GM19023 (cell line): ENCODE measurements around the gene DEGS2.
"Not testable (repeated sequence)": the region's sequence is repeated elsewhere in the genome, so short reads cannot be mapped to it uniquely, and the experiment has no call there.

Experiments
- ATAC-seq: cut with Tn5 transposase; IDR thresholded peaks from one replicate; pipeline ENCODE4 v1.9.1; 2021; ENCODE audit warnings: mild to moderate bottlenecking, moderate library complexity; ENCODE audit not compliant: unreplicated experiment

The DEGS2 gene

DNA sequence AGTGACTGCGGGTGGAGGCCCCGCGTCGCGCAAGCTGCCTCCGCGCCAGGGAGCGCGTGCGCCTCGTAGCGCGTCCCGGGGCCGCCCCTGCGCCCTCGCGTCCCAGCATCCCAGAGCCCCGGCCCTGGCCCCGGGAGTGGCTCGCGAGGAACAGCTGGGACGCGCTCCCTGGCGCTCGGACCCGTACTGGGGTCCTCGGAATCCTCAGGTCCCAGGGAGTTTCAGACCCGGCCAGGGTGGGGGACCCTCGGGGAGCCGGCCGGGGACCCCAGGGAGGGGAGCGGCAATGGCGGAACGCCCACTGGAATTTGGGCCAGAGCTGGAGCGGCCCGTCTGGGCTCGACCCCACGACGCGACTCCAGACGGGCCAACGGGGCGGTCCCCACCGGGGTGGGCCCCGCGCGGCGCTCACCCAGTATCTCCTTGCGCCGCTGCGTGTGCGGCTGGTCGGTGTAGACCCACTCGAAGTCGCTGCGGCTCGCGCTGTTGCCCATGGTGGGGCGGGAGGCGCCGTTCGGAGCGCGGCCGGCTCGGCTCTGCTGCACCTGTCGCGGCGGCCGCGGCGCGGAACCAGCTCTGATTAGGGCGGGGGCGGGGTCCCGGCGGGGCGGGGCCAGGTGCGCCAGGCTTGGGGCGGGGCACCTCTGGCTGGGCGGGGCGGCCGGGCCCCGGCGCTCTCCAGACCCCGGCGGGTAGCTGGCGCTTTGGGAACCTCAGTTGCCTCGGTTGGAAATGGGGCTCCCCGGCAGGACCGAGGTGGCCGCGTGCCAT lies at the start of gene DEGS2:
Gene DEGS2, minus strand, starts transcription at position 552 of the 771 bp plus-strand sequence. Its CDS starts 58 bp downstream, at position 494.
- peak; percentile 58 for ATAC-seq

DNA sequence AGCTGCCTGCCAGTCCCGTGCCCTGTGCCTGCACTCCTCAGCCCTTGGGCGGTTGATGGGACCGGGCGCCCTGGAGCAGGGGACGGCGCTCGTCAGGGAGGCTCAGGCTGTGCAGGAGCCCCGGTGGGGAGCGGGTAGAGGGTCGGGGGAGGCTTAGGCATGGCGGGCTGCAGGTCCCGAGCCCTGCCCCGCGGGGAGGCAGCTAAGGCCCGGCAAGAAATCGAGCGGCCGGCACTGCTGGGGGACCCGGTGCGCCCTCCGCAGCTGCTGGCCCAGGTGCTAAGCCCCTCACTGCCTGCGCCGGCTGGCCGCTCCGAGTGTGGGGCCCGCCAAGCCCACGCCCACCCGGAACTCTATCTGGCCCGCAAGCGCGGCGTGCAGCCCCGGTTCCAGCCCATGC lies 48.7 kb upstream of the DEGS2 start:
- not testable (repeated sequence) for ATAC-seq

DNA sequence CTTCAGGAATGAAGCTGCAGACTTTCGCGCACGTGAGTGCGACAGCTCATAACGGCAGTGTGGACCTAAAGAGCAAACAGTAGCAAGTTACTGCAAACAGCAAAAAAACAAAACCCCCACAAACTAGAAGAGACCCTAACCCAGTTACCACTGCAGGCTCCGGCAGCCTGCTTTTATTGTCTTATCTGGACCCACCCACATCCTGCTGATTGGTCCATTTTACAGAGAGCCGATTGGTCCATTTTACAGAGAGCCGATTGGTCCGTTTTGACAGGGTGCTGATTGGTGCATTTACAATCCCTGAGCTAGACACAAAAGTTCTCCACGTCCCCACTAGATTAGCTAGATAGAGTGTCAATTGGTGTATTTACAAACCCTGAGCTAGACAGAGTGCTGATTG lies 48.1 kb upstream of the DEGS2 start:
- not testable (repeated sequence) for ATAC-seq

DNA sequence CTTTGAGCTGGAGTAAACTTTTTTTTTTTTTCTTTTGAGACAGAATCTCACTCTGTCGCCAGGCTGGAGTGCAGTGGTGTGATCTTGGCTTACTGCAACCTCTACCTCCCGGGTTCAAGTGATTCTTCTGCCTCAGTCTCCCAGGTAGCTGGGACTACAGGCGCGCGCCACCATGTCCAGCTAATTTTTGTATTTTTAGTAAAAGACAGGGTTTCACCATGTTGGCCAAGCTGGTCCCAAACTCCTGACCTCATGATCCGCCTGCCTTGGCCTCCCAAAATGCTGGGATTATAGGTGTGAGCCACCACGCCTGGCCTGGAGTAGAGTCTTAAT lies 45.4 kb upstream of the DEGS2 start:
- ATAC-seq: not testable (repeated sequence)

DNA sequence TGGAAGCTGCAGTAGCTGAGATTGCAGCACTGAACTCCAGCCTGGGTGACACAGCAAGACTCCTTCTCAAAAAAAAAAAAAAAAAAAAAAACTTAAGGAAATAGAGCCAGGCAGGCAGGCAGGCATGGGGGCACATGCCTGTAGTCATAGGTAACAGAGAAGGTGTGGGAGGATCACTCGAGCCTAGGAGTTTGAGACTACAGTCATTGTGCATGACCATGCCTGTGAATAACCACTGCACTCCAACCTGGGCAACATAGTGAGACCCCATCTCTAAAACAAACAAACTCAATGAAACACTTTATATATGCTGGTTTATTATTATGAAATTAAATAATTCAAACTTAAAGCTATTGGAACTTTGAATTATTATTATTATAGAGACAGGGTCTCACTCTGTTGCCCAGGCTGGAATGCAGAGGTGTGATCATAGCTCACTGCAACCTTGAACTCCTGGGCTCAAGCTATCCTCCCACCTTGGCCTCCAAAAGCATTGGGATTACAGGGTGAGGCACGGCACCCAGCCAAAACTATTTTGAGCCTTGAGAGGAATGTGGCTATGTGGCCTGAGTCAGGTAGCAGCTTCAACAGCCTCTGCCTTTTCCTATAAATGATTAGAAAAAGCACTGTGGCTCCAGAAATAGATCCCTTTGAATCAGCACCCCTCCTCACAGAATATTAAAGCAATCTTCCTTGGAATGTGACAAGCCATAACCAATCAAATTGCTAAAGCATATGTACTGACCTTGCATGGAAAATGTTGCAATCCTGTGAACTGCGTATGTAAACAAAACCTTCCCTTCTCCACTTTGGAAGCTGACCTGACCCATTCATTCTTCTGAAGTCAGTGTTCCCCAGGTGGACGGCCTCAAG lies 44.8 kb upstream of the DEGS2 start:
- ATAC-seq: no peak

DNA sequence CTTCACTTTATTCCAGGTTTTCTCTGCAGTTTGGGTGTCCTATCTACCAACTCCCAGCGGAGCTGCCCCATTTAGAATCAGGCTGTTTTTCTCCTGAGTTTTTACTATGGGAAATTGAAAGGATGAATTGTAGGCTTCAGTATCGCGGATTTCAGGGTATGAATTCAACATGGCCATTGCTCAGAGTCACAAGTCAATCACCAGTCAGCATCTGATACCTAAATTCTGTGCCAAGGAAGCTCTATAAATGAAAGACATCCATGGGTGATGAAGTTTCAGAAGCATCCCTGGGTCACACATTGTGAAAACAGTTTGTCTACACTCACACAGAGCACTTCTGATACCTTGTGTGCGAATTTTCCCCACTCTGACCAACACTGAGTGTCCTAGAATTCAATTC lies 43.7 kb upstream of the DEGS2 start:
- no peak for ATAC-seq

DNA sequence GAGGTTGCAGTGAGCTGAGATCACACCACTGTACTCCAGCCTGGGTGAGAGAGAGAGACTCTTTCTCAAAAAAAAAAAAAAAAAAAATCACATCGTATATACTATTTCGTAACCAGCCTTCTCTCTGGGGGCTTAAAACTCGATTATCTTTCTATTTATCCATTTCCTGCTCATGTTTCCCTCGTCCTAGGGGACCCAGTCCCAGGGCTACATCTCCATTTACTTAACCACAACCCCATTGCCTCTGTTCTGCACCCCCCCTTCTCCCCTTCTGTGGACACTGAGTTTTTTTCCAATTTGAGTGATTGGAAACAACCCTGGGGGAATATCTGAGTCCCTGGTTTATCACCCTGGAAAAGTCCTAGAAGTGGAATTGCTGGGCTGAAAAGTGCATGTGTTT lies 43.3 kb upstream of the DEGS2 start:
- ATAC-seq: no peak

DNA sequence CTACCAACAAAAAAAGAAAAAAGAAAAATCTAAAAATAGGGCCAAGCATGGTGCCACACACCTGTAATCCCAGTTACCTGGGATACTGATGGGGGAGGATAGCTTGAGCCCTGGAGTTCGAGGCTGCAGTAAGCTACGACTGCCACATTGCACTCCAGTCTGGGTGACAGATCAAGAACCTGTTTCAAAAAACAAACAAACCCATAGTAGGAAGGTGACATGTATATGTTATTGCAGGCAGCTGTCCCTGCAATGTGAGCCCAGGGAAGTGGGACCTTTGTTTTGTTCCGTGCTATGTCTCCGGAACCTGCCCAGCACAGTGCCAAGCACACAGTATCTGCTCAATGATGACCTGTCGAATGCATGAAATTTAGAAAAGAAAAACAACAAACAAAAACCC lies 42.3 kb upstream of the DEGS2 start:
- ATAC-seq: no peak

DNA sequence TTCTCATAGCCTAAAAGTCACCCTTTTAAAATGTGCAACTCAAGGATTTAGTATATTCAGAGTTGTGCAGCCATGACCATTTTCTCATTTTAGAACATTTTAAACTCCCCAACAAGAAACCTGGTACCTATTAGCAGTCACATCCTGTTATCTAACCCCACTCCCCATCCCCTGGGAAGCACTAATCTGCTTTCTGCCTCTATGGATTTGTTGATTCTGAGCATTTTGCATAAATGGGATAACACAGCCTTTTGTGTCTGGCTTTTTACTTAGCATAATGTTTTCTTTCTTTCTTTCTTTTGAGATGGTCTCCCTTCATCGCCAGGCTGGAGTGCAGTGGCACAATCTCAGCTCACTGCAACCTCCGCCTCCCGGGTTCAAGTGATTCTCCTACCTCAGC lies 40.9 kb upstream of the DEGS2 start:
- ATAC-seq: no peak

DNA sequence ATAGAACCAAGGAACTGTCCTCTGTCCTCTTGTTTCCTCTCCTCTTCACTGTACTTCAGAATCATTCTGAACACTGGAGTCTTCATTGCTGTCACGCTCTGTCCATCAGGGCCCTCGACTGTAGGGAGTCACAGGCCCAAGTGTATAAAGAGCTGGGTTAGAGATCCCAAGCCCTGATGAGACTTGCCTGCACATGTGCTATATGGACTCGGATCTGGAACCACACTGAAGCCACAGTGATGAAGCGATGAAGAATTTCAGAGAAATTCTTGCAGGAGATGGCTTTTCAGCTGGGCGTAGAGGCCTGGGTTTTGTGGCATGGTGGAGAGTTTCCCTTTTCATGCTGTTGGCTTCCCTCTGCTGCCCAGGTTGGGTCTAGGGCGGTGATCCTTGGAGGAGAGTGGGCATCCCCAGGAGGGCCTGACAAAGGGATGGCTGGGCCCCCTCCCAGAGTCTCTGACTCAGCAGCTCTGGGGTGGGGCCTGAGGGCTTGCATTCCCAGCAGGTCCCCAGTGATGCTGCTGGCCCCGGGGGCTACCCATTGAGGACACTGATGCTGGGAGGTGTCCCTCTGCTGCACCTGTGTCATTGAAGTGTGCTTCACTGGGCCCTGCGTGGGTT lies 39.9 kb upstream of the DEGS2 start:
- no peak for ATAC-seq

DNA sequence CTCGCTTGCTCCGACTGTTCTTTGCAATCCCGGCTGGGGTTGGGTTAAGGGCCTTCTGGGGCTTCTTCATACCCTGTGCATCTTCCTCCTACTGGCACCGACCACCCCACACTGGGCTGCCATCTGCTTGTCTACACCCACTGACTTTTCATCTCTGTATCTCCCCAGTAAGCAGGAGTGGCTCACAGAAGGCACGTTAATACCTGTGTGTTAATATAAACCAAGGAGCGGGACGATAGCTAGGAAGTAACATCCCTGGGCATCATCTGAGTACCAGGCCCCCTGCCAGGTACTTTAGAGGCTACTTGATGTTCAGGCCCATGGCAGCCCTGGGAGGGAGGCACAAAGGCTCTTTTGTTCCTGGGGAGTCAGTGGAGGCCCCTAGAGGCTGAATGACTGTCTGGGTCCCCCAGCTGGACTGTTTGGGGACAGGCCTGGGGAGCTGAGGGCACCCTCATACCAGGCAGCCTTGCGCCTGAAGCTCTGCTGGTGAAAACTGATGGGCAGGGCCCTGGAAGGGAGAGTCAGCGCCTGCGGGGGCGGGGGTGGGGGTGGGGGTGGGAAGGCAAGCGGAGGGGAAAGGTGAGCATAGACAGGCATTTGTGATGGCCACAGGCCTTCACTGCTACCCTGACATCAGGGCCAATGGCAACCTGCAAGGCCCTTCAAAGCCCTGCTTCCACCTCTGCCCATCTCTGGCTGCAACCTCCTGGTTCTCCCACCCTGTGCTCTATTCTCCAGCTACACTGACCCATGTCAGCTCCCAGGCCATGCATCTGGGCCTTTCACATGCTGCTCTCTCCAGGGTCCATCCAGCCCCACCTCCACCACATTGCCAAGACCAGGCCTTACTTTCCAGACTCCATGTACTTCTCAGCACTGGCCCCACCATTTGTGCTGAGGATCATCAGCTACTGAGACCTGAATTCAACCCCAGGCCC lies 34.2 kb upstream of the DEGS2 start:
- no peak for ATAC-seq

DNA sequence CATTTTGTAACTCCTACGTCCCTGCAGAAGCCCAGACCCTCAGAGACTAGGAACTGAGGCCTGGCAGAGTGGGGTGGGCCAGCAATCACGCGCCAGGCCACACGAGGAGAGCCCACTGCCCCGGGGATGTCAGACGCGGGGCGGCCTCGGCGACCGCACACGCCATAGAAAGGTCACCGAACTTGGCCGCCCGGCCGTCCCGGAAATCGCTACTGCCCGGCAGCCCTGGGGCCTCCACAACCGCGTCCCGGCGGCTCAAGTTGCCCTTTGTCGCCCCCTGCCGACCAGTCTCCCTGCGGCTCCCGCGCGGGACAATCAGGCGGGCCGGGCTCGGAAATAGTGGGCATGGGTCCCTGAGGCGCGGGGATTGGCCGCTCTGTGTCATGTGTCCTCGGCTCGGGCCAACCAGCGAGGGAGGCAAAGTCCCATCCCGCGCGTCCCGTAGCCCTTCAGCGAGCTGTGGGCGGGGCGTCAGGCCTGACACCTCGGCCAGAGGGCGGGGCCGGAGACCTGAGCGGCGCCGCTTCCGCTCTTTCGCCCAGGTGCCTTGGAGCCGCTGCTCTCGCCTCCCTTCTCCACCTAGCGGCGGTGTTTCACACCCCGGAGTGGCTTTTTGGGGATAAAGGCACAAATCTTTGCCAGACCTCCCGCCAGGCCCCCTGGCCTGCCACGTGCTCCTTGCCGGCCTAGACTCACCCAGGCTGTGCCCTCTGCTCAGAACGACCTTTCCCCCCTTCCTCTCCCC lies 33.4 kb upstream of the DEGS2 start:
- peak; percentile 98 for ATAC-seq

DNA sequence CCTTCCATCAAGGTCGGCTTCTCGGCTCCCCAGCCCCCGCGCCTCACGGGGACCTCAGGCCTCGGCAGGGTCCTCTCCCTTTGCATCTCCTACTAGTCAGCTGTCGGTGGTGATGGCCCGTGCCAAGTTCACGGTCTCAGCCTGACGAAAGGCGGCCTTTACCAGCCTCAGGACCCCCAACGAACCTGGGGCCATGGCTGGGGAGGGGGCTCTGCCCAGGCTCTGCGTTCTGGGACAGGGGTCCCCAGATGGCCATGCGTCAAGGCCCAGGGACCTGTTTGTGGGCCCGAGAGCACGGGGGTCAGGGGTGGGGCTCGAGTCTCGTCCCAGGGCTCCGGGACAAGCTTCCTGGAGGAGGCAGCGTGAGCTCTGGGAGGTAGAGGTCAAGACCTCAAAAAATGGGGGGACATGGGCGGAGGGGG lies 32.8 kb upstream of the DEGS2 start:
- ATAC-seq: no peak

DNA sequence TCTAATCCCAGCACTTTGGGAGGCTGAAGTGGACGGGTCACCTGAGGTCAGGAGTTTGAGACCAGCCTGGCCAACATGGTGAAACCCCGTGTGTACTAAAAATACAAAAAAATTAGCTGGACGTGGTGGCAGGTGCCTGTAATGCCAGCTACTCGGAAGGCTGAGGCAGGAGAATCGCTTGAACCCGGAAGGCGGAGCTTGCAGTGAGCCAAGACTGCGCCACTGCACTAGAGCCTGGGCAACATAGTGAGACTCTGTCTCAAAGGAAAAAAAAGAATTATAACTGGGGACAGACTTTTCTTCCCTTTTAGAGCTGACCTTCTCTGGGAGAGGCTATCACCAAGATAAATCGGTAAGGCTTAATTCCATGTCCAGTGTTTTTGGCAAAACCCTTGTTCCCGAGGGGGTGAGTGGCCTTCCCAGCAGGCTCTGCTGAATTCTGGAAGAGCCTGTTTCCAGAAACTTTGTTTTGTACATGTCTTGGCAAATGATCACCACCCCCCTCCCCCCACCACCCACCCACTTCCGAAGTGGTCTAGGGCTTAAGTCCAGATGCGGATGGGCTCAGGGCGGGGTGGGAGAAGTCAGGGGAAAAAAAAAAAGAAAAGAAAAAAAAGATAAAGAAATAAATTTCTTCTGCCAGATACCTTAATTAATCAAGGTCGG lies 32.3 kb upstream of the DEGS2 start:
- ATAC-seq: no peak

DNA sequence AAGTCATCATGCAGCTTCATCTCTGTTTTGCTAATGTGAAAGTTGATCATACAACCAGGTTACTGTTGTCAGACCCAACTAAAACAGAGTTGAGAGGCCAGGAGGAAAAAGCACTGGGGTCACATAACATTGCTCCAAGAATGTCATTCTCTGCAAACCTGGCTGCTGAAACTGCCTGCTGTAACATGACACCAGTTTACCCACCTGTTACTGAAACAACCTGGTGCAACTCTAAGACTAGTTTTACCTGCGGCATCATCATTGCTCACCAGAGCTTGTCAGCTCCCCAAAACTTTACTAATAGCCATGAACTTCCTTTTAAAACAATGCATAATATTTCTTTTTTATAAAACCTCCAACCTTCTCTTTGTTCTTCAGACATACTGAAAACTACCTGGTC lies 30.7 kb upstream of the DEGS2 start:
- no peak for ATAC-seq

DNA sequence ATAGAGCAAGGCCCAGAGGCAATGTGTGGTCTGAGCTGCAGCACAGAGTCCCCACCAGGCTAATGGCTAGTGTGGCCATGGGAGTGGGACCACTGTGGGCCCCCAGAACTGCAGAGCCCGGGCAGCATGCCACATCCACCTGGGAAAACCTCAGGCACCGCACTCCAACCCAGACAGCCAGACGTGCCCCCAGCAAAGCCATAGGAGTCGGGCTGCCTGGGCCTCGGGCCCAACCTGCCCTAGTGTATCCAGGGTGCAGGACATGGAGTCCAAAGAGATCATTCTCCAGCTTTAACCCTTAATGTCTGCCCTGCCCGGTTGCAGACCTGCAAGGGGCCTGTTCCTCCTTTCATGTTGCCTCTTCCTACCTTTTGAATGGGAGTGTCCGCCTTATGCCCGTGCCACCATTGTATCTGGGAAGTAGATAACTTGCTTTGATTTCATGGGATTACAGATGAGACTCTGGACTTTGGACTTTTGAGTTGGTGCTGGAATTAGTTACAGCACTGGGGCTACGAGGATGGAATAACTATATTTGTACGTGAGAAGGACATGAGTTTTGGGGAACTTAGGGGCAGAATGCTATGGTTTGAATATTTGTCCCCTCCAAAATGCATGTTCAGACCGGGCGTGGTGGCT lies 29.1 kb upstream of the DEGS2 start:
- ATAC-seq: no peak

DNA sequence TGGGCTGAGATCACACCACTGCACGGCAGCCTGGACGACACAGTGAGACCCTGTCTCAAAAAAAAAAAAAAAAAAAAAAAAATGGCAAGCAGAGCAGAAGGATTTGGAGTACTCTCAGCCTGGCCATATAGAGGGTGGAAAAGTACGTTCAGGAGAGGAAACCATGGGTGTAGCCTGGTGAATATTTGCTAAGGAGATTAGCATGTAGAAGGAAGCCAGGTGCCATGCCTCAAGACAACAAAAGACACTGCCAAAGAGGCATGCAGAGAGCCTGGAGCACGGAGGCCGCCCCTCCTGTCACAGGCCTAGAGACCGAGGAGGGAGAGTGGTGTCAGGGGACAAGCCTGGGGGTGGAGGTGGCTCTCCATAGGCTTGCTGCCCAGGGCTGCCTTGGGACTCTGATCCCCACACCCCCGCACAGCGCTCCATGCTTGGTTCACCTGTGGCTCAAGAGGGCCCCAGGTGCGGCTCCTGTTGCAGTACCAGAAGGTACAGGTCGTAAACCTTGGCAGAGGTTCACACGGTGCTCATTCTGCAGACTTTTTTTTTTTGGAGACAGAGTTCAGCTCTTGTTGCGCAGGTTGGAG lies 27.9 kb upstream of the DEGS2 start:
- no peak for ATAC-seq

DNA sequence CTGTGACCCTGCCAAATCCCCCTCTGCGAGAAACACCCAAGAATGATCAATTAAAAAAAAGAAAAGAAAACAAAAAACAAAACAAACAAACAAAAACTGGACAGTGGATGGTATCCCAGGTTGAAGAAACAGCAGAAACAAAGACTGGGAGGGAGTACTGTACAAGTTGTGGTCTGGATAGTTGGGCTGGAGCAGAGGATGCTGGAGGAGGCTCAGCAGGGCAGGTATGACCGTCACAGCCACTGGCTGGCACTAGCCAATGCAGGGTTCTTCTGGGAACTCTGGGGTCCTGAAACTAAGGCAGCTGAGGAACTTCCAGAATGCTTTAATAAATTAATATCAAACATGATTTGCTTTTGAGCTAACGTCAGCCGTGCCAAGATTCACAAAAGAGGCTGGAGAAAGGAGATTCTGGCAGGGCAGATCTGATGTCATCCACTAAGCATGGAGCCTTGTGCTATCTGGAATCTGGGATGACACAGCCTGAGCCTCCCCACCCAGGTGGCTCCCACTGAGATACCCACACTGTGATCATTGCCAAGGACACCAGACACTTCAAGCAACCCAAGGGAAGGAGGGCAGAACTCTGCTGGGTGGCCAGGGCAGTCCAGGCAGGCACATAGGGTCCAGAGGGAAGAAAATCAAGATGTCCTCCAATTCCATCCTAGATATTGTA lies 22.6 kb upstream of the DEGS2 start:
- not testable (repeated sequence) for ATAC-seq
